DND-41 (cell line): ENCODE data around the gene TRIM29.

Source experiments
- CTCF ChIP-seq: IDR thresholded peaks from 2 replicates; pipeline ENCODE4 v1.5.1; 2012; ENCODE audit warnings: borderline replicate concordance, low read length, moderate library complexity, mild to moderate bottlenecking; ENCODE audit not compliant: poor library complexity, severe bottlenecking; ENCODE audit errors: extremely low read depth
- EZH2 ChIP-seq: IDR thresholded peaks from 3 replicates; pipeline ENCODE4 v1.6.1; 2012; ENCODE audit warnings: borderline replicate concordance, low read depth, mild to moderate bottlenecking, moderate library complexity, low read length, inconsistent platforms; ENCODE audit not compliant: severe bottlenecking

- no peak for TF ChIP-seq CTCF
- TF ChIP-seq EZH2, result no peak
Measured at GRCh38 chr11:120153221-120153620, 15.3 kb upstream of the TRIM29 start.
